GM23338 (cell line): ENCODE results near the gene SPIRE1. TPM values are rescaled to one million over a fixed set of nuclear protein-coding genes. Genes with fewer than 3 reads are reported as not detected.

ENCODE experiments used
- ATAC-seq: fragments of 200-7000 bp; cut with Tn5 transposase; 3 replicates; pipeline ENCODE4 v1.9.1; 2020
- DNase-seq: peaks from one replicate; pipeline ENCODE4 v3.0.0-alpha.2; 2015; ENCODE audit warnings: low spot score
- H2AFZ ChIP-seq: fragments of 200-600 bp; sonication (generic); 2 replicates; pipeline ENCODE4 v1.8.0; 2016; ENCODE audit warnings: antibody characterized with exemption, mild to moderate bottlenecking, moderate library complexity
- H3F3A ChIP-seq: fragments of 200-600 bp; sonication (generic); replicated peaks from 2 replicates; pipeline ENCODE4 v1.8.0; 2017; ENCODE audit warnings: antibody characterized with exemption, mixed run types, low read depth
- H3K27ac ChIP-seq: fragments of 200-600 bp; sonication (generic); 2 replicates; pipeline ENCODE4 v1.6.1; 2016; ENCODE audit warnings: low read depth
- H3K27me3 ChIP-seq: fragments of 200-600 bp; sonication (generic); 2 replicates; pipeline ENCODE4 v1.8.0; 2016; ENCODE audit warnings: mild to moderate bottlenecking, mixed run types, moderate library complexity; ENCODE audit not compliant: insufficient read depth
- H3K36me3 ChIP-seq: fragments of 200-600 bp; sonication (generic); 2 replicates; pipeline ENCODE4 v1.8.0; 2016; ENCODE audit warnings: mild to moderate bottlenecking; ENCODE audit not compliant: insufficient read depth
- H3K4me1 ChIP-seq: fragments of 200-600 bp; sonication (generic); 2 replicates; pipeline ENCODE4 v1.8.0; 2016; ENCODE audit warnings: mild to moderate bottlenecking, moderate library complexity; ENCODE audit not compliant: insufficient read depth
- H3K4me2 ChIP-seq: fragments of 200-600 bp; sonication (generic); 2 replicates; pipeline ENCODE4 v1.7.1; 2017; ENCODE audit warnings: mixed run types
- H3K4me3 ChIP-seq: fragments of 200-600 bp; sonication (generic); 2 replicates; pipeline ENCODE4 v1.6.1; 2016; ENCODE audit warnings: mixed run types
- H3K79me2 ChIP-seq: fragments of 200-600 bp; sonication (generic); replicated peaks from 2 replicates; pipeline ENCODE4 v1.8.0; 2017; ENCODE audit warnings: mild to moderate bottlenecking; ENCODE audit not compliant: insufficient read depth
- H3K9me2 ChIP-seq: fragments of 200-600 bp; sonication (generic); 2 replicates; pipeline ENCODE4 v1.8.0; 2017; ENCODE audit not compliant: insufficient read depth
- H4K20me1 ChIP-seq: fragments of 200-600 bp; sonication (generic); replicated peaks from 2 replicates; pipeline ENCODE4 v1.8.0; 2017; ENCODE audit warnings: mild to moderate bottlenecking; ENCODE audit not compliant: insufficient read depth
- H3K27ac Mint-ChIP-seq: 2 replicates; pipeline ENCODE4 v1.8.0; 2020; ENCODE audit warnings: inconsistent platforms, mild to moderate bottlenecking, moderate library complexity, mixed read lengths
- H3K27me3 Mint-ChIP-seq: 3 replicates; pipeline ENCODE4 v1.8.0; 2022; ENCODE audit warnings: low read depth, mild to moderate bottlenecking, moderate library complexity, mixed read lengths, inconsistent platforms; ENCODE audit not compliant: insufficient read depth, poor library complexity
- H3K36me3 Mint-ChIP-seq: 3 replicates; pipeline ENCODE4 v1.8.0; 2021; ENCODE audit warnings: low read depth, mild to moderate bottlenecking, inconsistent platforms, moderate library complexity, mixed read lengths
- H3K4me1 Mint-ChIP-seq: 3 replicates; pipeline ENCODE4 v1.8.0; 2020; ENCODE audit warnings: mild to moderate bottlenecking, inconsistent platforms, mixed read lengths
- H3K4me3 Mint-ChIP-seq: 3 replicates; pipeline ENCODE4 v1.8.0; 2021; ENCODE audit warnings: moderate library complexity, mild to moderate bottlenecking, inconsistent platforms, mixed read lengths
- H3K9me3 Mint-ChIP-seq: 3 replicates; pipeline ENCODE4 v1.8.0; 2020; ENCODE audit warnings: moderate library complexity, mild to moderate bottlenecking, inconsistent platforms, mixed read lengths
- CREB1 ChIP-seq: fragments of 250-450 bp; sonication (Bioruptor Pico); IDR thresholded peaks from 2 replicates; pipeline ENCODE4 v1.5.0; 2020; ENCODE audit warnings: low read depth, mild to moderate bottlenecking, moderate library complexity
- CTCF ChIP-seq, 2 experiments: fragments of 200-600 bp in 1 of 2; sonication (generic) in 1 of 2; conservative IDR thresholded peaks; 2 replicates each; pipeline versions ENCODE4 v1.5.1 to v1.6.1; 2016 to 2017; ENCODE audit warnings: antibody characterized with exemption in 2 of 2, low read depth in 2 of 2, mild to moderate bottlenecking in 2 of 2, moderate library complexity in 1 of 2
- ETS1 ChIP-seq: IDR thresholded peaks from 2 replicates; pipeline ENCODE4 v1.6.1; 2016; ENCODE audit warnings: antibody characterized with exemption
- EZH2 ChIP-seq: fragments of 200-600 bp; sonication (generic); IDR thresholded peaks from one replicate; pipeline ENCODE4 v1.8.0; 2017; ENCODE audit warnings: antibody characterized with exemption, mild to moderate bottlenecking, low read depth; ENCODE audit not compliant: unreplicated experiment
- EZH2phosphoT487 ChIP-seq: fragments of 200-600 bp; sonication (generic); IDR thresholded peaks from one replicate; pipeline ENCODE4 v1.8.1; 2018; ENCODE audit warnings: antibody characterized with exemption; ENCODE audit not compliant: unreplicated experiment
- JUNB ChIP-seq: IDR thresholded peaks from one replicate; pipeline ENCODE4 v1.6.1; 2016; ENCODE audit warnings: antibody characterized with exemption; ENCODE audit not compliant: unreplicated experiment
- NANOG ChIP-seq: IDR thresholded peaks from 2 replicates; pipeline ENCODE4 v1.6.1; 2016; ENCODE audit warnings: antibody characterized with exemption, borderline replicate concordance
- POLR2AphosphoS5 ChIP-seq: IDR thresholded peaks from 2 replicates; pipeline ENCODE4 v1.6.1; 2016; ENCODE audit warnings: antibody characterized with exemption, low read depth
- REST ChIP-seq: IDR thresholded peaks from one replicate; pipeline ENCODE4 v1.6.1; 2018; ENCODE audit warnings: antibody characterized with exemption; ENCODE audit not compliant: unreplicated experiment
- STAT1 ChIP-seq: IDR thresholded peaks from one replicate; pipeline ENCODE4 v1.6.1; 2016; ENCODE audit warnings: antibody characterized with exemption; ENCODE audit not compliant: unreplicated experiment
- ZNF114 ChIP-seq: fragments of 250-450 bp; sonication (Bioruptor Pico); IDR thresholded peaks from 2 replicates; pipeline ENCODE4 v1.5.0; 2020; ENCODE audit warnings: mild to moderate bottlenecking, moderate library complexity
- ZNF331 ChIP-seq: fragments of 250-450 bp; sonication (Bioruptor Pico); IDR thresholded peaks from 2 replicates; pipeline ENCODE4 v1.5.0; 2020; ENCODE audit warnings: low read depth, mild to moderate bottlenecking, moderate library complexity
- ZNF462 ChIP-seq: fragments of 250-450 bp; sonication (Bioruptor Pico); IDR thresholded peaks from 2 replicates; pipeline ENCODE4 v1.5.0; 2020; ENCODE audit warnings: mild to moderate bottlenecking, moderate library complexity
- polyA plus RNA-seq: library from polyadenylated mRNA; unstranded; fragments of >200 nt; fragmentation: Nextera tagmentation; extraction: Ambion mirVana; gene quantifications from 2 replicates; pipeline ENCODE4 v1.2.1, GENCODE V29; 2016
- total RNA-seq: library from RNA; depleted of rRNA; stranded (reverse); fragments of >200 nt; shearing (Covaris generic); gene quantifications from 2 replicates; pipeline ENCODE4 v1.2.3, GENCODE V29; 2014

The SPIRE1 gene
- total and polyA plus RNA-seq, 2 experiments from 2014 or later: 2.9 to 15.5 TPM

- H3F3A ChIP-seq: no peaks in the 10 kb centered on the region
- no peaks in the 10 kb centered on the region for H3K36me3 Mint-ChIP-seq
- no peaks in the 10 kb centered on the region; the same call in 1 of the 2 replicates for H4K20me1 ChIP-seq
- no peak overlapping the region for H3K4me3 ChIP-seq
- TF ChIP-seq POLR2AphosphoS5 (no peak), EZH2 (no peak), REST (no peak), EZH2phosphoT487 (no peak), CREB1 (CRISPR knock-in tag) (no peak), ETS1 (no peak), NANOG (no peak), CTCF (conservative IDR thresholded peaks at IDR 0.05; ENCODE audit: low read depth in 2 of 2) (no peak), ZNF331 (no peak), JUNB (no peak), STAT1 (no peak), ZNF114 (CRISPR knock-in tag) (no peak), ZNF462 (no peak)
- no peaks in the 10 kb centered on the region for H3K36me3 ChIP-seq
- H3K4me1 Mint-ChIP-seq: no peaks in the 10 kb centered on the region
- DNase-seq: no peak
- peaks cover 2% of the 10 kb centered on the region for H3K27me3 Mint-ChIP-seq
- no peak overlapping the region for H2AFZ ChIP-seq
- no peaks in the 10 kb centered on the region for H3K79me2 ChIP-seq
- no peaks in the 10 kb centered on the region for H3K9me2 ChIP-seq
- H3K4me2 ChIP-seq: no peak overlapping the region
- H3K4me3 Mint-ChIP-seq: no peak overlapping the region
- H3K4me1 ChIP-seq: no peaks in the 10 kb centered on the region
- H3K27me3 ChIP-seq: no peaks in the 10 kb centered on the region
- no peak for ATAC-seq
- no peak overlapping the region for H3K27ac ChIP-seq
- no peak overlapping the region for H3K27ac Mint-ChIP-seq
- no peaks in the 10 kb centered on the region; the same call in 2 of the 3 replicates for H3K9me3 Mint-ChIP-seq
Measured at GRCh38 chr18:12579775-12580174, 78.1 kb downstream of the SPIRE1 start.
